Heart left ventricle (tissue), 16 donors: ENCODE measurements around the gene EXOC4. TPM values are rescaled to one million over a fixed set of nuclear protein-coding genes. Genes with fewer than 3 reads are reported as not detected.
A peak's percentile ranks its signal among the peaks of the same experiment; 100 is the strongest.

Experiments
- ATAC-seq, 4 donors: fragments of 200-7000 bp; cut with Tn5 transposase; one replicate each; pipeline ENCODE4 v1.9.1; 2020 to 2022; ENCODE audit warnings: moderate library complexity in 4 of 4, mild to moderate bottlenecking in 3 of 4, moderate number of reproducible peaks in 1 of 4
- DNase-seq, 5 donors: peaks; one replicate each; pipeline ENCODE4 v3.0.0-alpha.2; 2020
- H3K27ac ChIP-seq, 12 donors: fragments of 200-600 bp; sonication (generic) in 4 of 12; one replicate each; pipeline versions ENCODE4 v1.5.0 to v1.8.0; 2016 to 2022; ENCODE audit warnings: mild to moderate bottlenecking in 2 of 12
- H3K27me3 ChIP-seq, 9 donors: fragments of 200-600 bp; sonication (generic) in 2 of 9; one replicate each; pipeline versions ENCODE4 v1.5.1 to v1.8.0; 2016 to 2022; ENCODE audit warnings: mild to moderate bottlenecking in 3 of 9
- H3K36me3 ChIP-seq, 9 donors: fragments of 200-600 bp; sonication (generic) in 2 of 9; one replicate each; pipeline versions ENCODE4 v1.5.0 to v1.8.0; 2018 to 2022; ENCODE audit warnings: mild to moderate bottlenecking in 2 of 9
- H3K4me1 ChIP-seq, 12 donors: fragments of 200-600 bp; sonication (generic) in 4 of 12; one replicate each; pipeline versions ENCODE4 v1.5.0 to v1.8.0; 2016 to 2022; ENCODE audit warnings: mild to moderate bottlenecking in 3 of 12
- H3K4me3 ChIP-seq, 12 donors: fragments of 200-600 bp; sonication (generic) in 4 of 12; one replicate each; pipeline versions ENCODE4 v1.5.0 to v1.8.0; 2017 to 2022; ENCODE audit warnings: mild to moderate bottlenecking in 9 of 12, moderate library complexity in 4 of 12
- H3K9me3 ChIP-seq, 12 donors: fragments of 200-600 bp; sonication (generic) in 4 of 12; one replicate each; pipeline versions ENCODE4 v1.5.0 to v1.8.0; 2016 to 2022; ENCODE audit warnings: mild to moderate bottlenecking in 1 of 12
- POLR2A ChIP-seq, 2 donors: fragments of 450-650 bp; IDR thresholded peaks; one replicate each; pipeline ENCODE4 v1.6.1; 2017; ENCODE audit warnings: antibody characterized with exemption in 2 of 2, mild to moderate bottlenecking in 2 of 2, moderate library complexity in 2 of 2
- WGBS, 4 donors: extraction: QIAGEN DNeasy Blood & Tissue Kit in 2 of 4; methylation state at CpG; one replicate each; pipeline versions ENCODE4 v1.1.5 to v1.1.7; 2013 to 2018; 5-methylcytosine and 5-hydroxymethylcytosine counted together
- intact Hi-C, 10 donors: fragments of 100-400 bp; cut with DNase I; formaldehyde crosslinking; loops; one replicate each; pipeline versions ENCODE4 v1.11.1 to v1.14.2; 2022
- polyA plus RNA-seq, 2 donors: library from polyadenylated mRNA; stranded (reverse); fragments of 200-250 nt; gene quantifications; one replicate each; pipeline ENCODE4 v1.2.3, GENCODE V29; 2013
- total RNA-seq, 9 donors: library from RNA; depleted of rRNA in 2 of 9; stranded (reverse); fragments of >200 nt in 2 of 9; fragmentation: NEBNext Ultra II Directional in 3 of 9; extraction: Animal tissue kit (Norgen Biotek cat#: 25700) in 3 of 9; gene quantifications; one replicate each; pipeline versions ENCODE4 v1.1.0 to v1.2.4, GENCODE V29; 2016 to 2023
- TF ChIP-seq, protein P1 (sequence below), 12 donors: fragments of 200-600 bp; sonication (generic) in 4 of 12; IDR thresholded peaks; one replicate each; pipeline versions ENCODE4 v1.5.0 to v1.8.0; 2018 to 2022; ENCODE audit warnings: antibody characterized with exemption in 12 of 12, mild to moderate bottlenecking in 5 of 12
- donor health status: ischemic (EF 13 %, LVEDD 7.1; RV severe dilation, severe dysfunction).
- donor health status: healthy with polysubstance abuse.
- donor health status: DM: no; HTN: yes; CAD: no.
- donor health status: DM: no; HTN: no; CAD: no.
- donor health status: ischemic (EF 25% LVEDD 6.9; RV normal size, moderate dysfunction).
- donor health status: ischemic (EF 25% LVEDD 5.7; RV mildly dilated, moderate dysfunction).
- donor health status: healthy.
- donor health status: DM: yes; HTN: yes; CAD: no.
- donor health status: ischemic (EF 35%, LVEDD 5.7; RV mildly dilated, moderate dysfunction).
- donor health status: nonischemic (EF 11% LVEDD 7.7; RV severe dilation, severe dysfunction).
- donor health status: DM: yes; HTN: yes; CAD: no.
- donor health status: PGD.
- donor health status: ischemic (EF 29% LVEDD 5.4; RV normal size, mild dysfunction).
- donor health status: nonischemic (EF 23%, LVEDD 6.1; RV moderate dilation, normal function).

EXOC4 gene
- total and polyA plus RNA-seq, 11 donors: 8.8 to 61.2 (median 33.8) TPM

DNA sequence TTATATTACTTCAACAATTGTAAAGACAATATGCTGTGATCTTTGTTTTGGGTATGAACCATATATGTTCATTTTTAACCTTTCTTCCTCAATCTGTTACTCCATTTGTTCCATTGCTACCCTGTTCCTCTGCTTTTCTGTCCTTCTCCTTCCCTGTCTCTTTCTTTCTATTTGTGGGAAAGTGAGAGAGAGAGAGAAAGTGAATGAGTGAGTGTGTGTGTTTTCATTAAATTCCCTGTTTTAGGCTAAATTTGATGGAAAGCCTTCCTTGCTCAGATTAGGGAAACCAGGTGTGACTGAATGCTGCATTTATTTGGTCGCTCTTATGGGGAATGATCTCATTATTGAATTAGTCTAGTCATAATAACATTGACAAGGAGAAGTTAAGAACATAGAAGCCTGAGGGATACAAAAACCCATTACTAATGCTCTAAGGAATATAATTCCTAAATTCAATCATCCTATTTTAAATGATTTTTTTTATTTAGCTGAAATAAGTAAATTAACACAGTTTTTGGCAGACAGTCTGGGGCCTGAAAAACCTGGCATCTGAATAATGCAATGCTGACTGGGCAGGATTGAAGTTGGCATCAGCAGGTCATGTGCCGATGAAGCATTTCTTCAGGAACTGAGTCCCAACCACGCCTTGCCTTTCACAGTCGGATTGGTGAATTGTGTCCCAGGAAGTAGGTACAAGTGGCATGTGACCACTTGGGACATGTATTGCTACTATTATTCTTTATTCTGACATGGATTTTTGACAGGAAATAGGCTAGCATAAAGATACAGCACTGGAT lies 756.6 kb downstream of the EXOC4 start:
- WGBS, 4 donors: 93 to 98% (median 95%) methylated on average over 4 of the region's 4 CpGs
- no peaks in the 10 kb centered on the region for H3K4me1 ChIP-seq
- H3K4me3 ChIP-seq: no peak overlapping the region
- DNase-seq: no peak
- intact Hi-C loops: loop anchor here in 3 of 10 donors (10.0 kb wide), 3 partner anchors 1305 to 1695 kb away; no protein-coding TSS in a partner anchor
- H3K36me3 ChIP-seq: peaks cover 0 to 22% (median 0%) of the 10 kb centered on the region in 9 donors
- no peak overlapping the region for H3K27ac ChIP-seq
- no peak for ATAC-seq
- no peaks in the 10 kb centered on the region for H3K27me3 ChIP-seq
- no peaks in the 10 kb centered on the region for H3K9me3 ChIP-seq
- TF ChIP-seq POLR2A (IDR thresholded peaks at IDR 0.05): no peak
- TF ChIP-seq, protein P1, sequence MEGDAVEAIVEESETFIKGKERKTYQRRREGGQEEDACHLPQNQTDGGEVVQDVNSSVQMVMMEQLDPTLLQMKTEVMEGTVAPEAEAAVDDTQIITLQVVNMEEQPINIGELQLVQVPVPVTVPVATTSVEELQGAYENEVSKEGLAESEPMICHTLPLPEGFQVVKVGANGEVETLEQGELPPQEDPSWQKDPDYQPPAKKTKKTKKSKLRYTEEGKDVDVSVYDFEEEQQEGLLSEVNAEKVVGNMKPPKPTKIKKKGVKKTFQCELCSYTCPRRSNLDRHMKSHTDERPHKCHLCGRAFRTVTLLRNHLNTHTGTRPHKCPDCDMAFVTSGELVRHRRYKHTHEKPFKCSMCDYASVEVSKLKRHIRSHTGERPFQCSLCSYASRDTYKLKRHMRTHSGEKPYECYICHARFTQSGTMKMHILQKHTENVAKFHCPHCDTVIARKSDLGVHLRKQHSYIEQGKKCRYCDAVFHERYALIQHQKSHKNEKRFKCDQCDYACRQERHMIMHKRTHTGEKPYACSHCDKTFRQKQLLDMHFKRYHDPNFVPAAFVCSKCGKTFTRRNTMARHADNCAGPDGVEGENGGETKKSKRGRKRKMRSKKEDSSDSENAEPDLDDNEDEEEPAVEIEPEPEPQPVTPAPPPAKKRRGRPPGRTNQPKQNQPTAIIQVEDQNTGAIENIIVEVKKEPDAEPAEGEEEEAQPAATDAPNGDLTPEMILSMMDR (IDR thresholded peaks at IDR 0.05): no peak

DNA sequence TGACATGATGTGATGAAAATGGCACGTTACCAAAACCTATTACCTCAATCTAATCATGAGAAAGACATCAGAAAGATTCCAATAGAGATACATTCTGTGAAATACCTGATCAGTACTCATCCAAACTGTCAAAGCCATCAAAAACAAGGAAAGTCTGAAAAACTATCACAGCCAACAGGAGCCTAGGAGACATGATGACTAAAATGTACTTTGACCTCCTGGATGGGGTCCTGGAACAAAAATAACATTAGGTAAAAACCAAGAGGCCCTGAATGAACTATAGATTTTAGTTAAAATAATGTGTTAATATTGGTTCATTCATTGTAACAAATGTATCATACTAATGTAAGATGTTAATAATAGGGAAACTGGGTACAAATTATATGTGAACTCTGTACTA lies 760.4 kb downstream of the EXOC4 start:
- 86 to 96% (median 93%) methylated on average over 1 of the region's 1 CpG for WGBS, 4 donors
- no peaks in the 10 kb centered on the region for H3K9me3 ChIP-seq
- no peak for DNase-seq
- TF ChIP-seq, protein P1 (IDR thresholded peaks at IDR 0.05): no peak
- ATAC-seq: no peak
- intact Hi-C loops: loop anchor here in 3 of 10 donors (10.0 kb wide), 3 partner anchors 1308 to 1698 kb away; no protein-coding TSS in a partner anchor
- no peaks in the 10 kb centered on the region for H3K27me3 ChIP-seq
- no peak overlapping the region for H3K4me3 ChIP-seq
- peaks cover 0 to 4% (median 0%) of the 10 kb centered on the region in 12 donors for H3K4me1 ChIP-seq
- H3K36me3 ChIP-seq: peaks cover 0 to 3% (median 0%) of the 10 kb centered on the region in 9 donors
- no peak overlapping the region for H3K27ac ChIP-seq

DNA sequence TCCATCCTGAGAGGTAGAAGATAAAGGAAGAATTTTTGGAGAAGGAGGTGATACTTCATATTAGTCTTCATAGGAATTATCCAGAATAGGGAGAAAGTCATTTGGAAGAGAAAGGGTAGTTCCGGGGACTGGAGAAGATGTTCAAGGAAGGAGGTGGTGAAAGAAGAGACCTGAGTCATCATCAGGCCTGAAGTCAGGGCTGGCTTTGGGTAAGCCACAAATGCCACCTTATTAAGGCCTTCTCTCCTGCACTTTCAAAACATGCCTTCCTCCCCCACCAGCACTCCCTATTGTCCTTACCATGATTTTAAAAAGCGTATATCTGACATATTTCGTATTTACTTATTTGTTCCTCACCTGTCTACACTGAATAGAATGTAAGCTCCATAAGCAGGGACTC lies 762.1 kb downstream of the EXOC4 start:
- no peak for ATAC-seq
- H3K4me1 ChIP-seq: peaks cover 0 to 4% (median 0%) of the 10 kb centered on the region in 12 donors
- no peak for DNase-seq
- TF ChIP-seq, protein P1 (IDR thresholded peaks at IDR 0.05): no peak
- TF ChIP-seq POLR2A (IDR thresholded peaks at IDR 0.05): no peak
- no peaks in the 10 kb centered on the region for H3K9me3 ChIP-seq
- no peak overlapping the region for H3K27ac ChIP-seq
- 95 to 98% (median 97%) methylated on average over 3 of the region's 3 CpGs for WGBS, 4 donors
- no peaks in the 10 kb centered on the region for H3K27me3 ChIP-seq
- intact Hi-C loops: loop anchor here in 3 of 10 donors (10.0 kb wide), 3 partner anchors 1310 to 1700 kb away; no protein-coding TSS in a partner anchor
- peaks cover 0 to 3% (median 0%) of the 10 kb centered on the region in 9 donors for H3K36me3 ChIP-seq
- no peak overlapping the region for H3K4me3 ChIP-seq

GRCh38 chr7:134016223-134016941 lies 763.5 kb downstream of the EXOC4 start:
- H3K27me3 ChIP-seq: no peaks in the 10 kb centered on the region
- TF ChIP-seq POLR2A (IDR thresholded peaks at IDR 0.05): no peak
- TF ChIP-seq, protein P1 (IDR thresholded peaks at IDR 0.05): peak; percentile 45 to 77 (median 72)
- H3K36me3 ChIP-seq: no peaks in the 10 kb centered on the region
- H3K27ac ChIP-seq: no peak overlapping the region
- H3K4me3 ChIP-seq: no peak overlapping the region
- 47 to 51% (median 50%) methylated on average over 4 of the region's 4 CpGs for WGBS, 4 donors
- DNase-seq (peak in 2 of 5 donors; percentile 18 to 29), ATAC-seq (peak in 3 of 4 donors; percentile 48 to 69 (median 56))
- H3K9me3 ChIP-seq: no peaks in the 10 kb centered on the region
- intact Hi-C loops: loop anchor here in 3 of 10 donors (10.0 kb wide), 3 partner anchors 1312 to 1702 kb away; no protein-coding TSS in a partner anchor
- peaks cover 0 to 4% (median 0%) of the 10 kb centered on the region in 12 donors for H3K4me1 ChIP-seq
